IMR-90 (cell line): ENCODE measurements around the gene ATP12A. TPM values are rescaled to one million over a fixed set of nuclear protein-coding genes. Genes with fewer than 3 reads are reported as not detected.
A peak's percentile ranks its signal among the peaks of the same experiment; 100 is the strongest.

Source experiments
- ATAC-seq: fragments of 200-7000 bp; cut with Tn5 transposase; 2 replicates; pipeline ENCODE4 v1.9.1; 2020; ENCODE audit warnings: low read depth, mild to moderate bottlenecking, moderate library complexity
- BruUV-seq: library from RNA; stranded (reverse); fragments of 400-500 nt; replicated peaks from 2 replicates; lab custom pipeline; 2021; lab: Mats Ljungman, UMichigan
- CTCF ChIA-PET: fragments of 300-600 bp; formaldehyde crosslinking; extraction: SDS; loops from one replicate; lab custom pipeline; 2021; ENCODE audit warnings: antibody characterized with exemption; lab: Yijun Ruan, JAX
- POLR2A ChIA-PET: fragments of 300-600 bp; sonication (Branson Sonifier 250); formaldehyde crosslinking; loops from one replicate; lab custom pipeline; 2022; ENCODE audit warnings: antibody characterized with exemption; ENCODE audit not compliant: unreplicated experiment; lab: Charles Lee
- DNase-seq: peaks from one replicate; pipeline ENCODE4 v3.0.0; 2013
- H2AFZ ChIP-seq: replicated peaks from 2 replicates; pipeline ENCODE3; 2013; ENCODE audit warnings: low read length, mild to moderate bottlenecking; ENCODE audit not compliant: poor library complexity
- H2AK5ac ChIP-seq: 2 replicates; pipeline ENCODE4 v1.6.1; 2013; ENCODE audit warnings: low read depth, low read length, inconsistent platforms
- H2AK9ac ChIP-seq: replicated peaks from 2 replicates; pipeline ENCODE3; 2013; ENCODE audit warnings: mild to moderate bottlenecking, low read depth, low read length, moderate library complexity; ENCODE audit not compliant: poor library complexity
- H2BK120ac ChIP-seq: 2 replicates; pipeline ENCODE4 v1.6.1; 2013; ENCODE audit warnings: low read depth, low read length, inconsistent platforms
- H2BK15ac ChIP-seq: 3 replicates; pipeline ENCODE4 v1.6.1; 2013; ENCODE audit warnings: low read depth, low read length, inconsistent platforms
- H2BK20ac ChIP-seq: 2 replicates; pipeline ENCODE4 v1.6.1; 2013; ENCODE audit warnings: low read depth, mild to moderate bottlenecking, inconsistent platforms, low read length, moderate library complexity
- H2BK5ac ChIP-seq: 2 replicates; pipeline ENCODE4 v1.6.1; 2013; ENCODE audit warnings: mild to moderate bottlenecking, low read depth, low read length, inconsistent platforms; ENCODE audit not compliant: poor library complexity, severe bottlenecking
- H3K14ac ChIP-seq: replicated peaks from 2 replicates; pipeline ENCODE4 v1.6.1; 2013; ENCODE audit warnings: low read depth, low read length, inconsistent platforms
- H3K18ac ChIP-seq: 2 replicates; pipeline ENCODE4 v1.6.1; 2013; ENCODE audit warnings: low read depth, low read length, control low read depth
- H3K23ac ChIP-seq: 2 replicates; pipeline ENCODE4 v1.6.1; 2013; ENCODE audit warnings: low read depth, low read length, inconsistent platforms
- H3K27ac ChIP-seq: 2 replicates; pipeline ENCODE4 v1.5.1; 2013; ENCODE audit warnings: mild to moderate bottlenecking, control low read depth, low read length; ENCODE audit not compliant: insufficient read depth
- H3K27me3 ChIP-seq: 2 replicates; pipeline ENCODE4 v1.6.1; 2013; ENCODE audit warnings: low read length; ENCODE audit not compliant: control insufficient read depth, insufficient read depth
- H3K36me3 ChIP-seq: 2 replicates; pipeline ENCODE4 v1.6.1; 2013; ENCODE audit warnings: low read length, mixed read lengths; ENCODE audit not compliant: control insufficient read depth, insufficient read depth
- H3K4ac ChIP-seq: 2 replicates; pipeline ENCODE4 v1.6.1; 2013; ENCODE audit warnings: low read depth, low read length, inconsistent platforms
- H3K4me1 ChIP-seq: 2 replicates; pipeline ENCODE4 v1.6.1; 2013; ENCODE audit warnings: low read length, mixed read lengths; ENCODE audit not compliant: control insufficient read depth, insufficient read depth
- H3K4me2 ChIP-seq: 2 replicates; pipeline ENCODE4 v1.6.1; 2013; ENCODE audit warnings: low read depth, mild to moderate bottlenecking, control low read depth, low read length, moderate library complexity
- H3K4me3 ChIP-seq: 2 replicates; pipeline ENCODE4 v1.5.1; 2013; ENCODE audit warnings: low read depth, mild to moderate bottlenecking, control low read depth, low read length, moderate library complexity; ENCODE audit not compliant: insufficient read depth
- H3K56ac ChIP-seq: 2 replicates; pipeline ENCODE4 v1.6.1; 2013; ENCODE audit warnings: low read length, inconsistent platforms; ENCODE audit not compliant: insufficient read depth; ENCODE audit errors: extremely low read depth
- H3K79me1 ChIP-seq, 2 experiments: 2 replicates each; pipeline ENCODE4 v1.6.1; 2013; ENCODE audit warnings: low read length in 2 of 2, inconsistent platforms in 1 of 2, low read depth in 1 of 2
- H3K9ac ChIP-seq: 2 replicates; pipeline ENCODE4 v1.6.1; 2013; ENCODE audit warnings: low read depth, low read length, control low read depth
- H3K9me1 ChIP-seq: 2 replicates; pipeline ENCODE4 v1.6.1; 2013; ENCODE audit warnings: low read length, inconsistent platforms; ENCODE audit not compliant: insufficient read depth
- H3K9me3 ChIP-seq: 2 replicates; pipeline ENCODE4 v1.6.1; 2013; ENCODE audit warnings: low read length; ENCODE audit not compliant: control insufficient read depth, insufficient read depth
- H4K20me1 ChIP-seq: 2 replicates; pipeline ENCODE4 v1.6.1; 2013; ENCODE audit warnings: low read length, inconsistent platforms; ENCODE audit not compliant: insufficient read depth
- H4K5ac ChIP-seq: 2 replicates; pipeline ENCODE4 v1.6.1; 2013; ENCODE audit warnings: mild to moderate bottlenecking, low read depth, low read length, control low read depth
- H4K8ac ChIP-seq, 2 experiments: 2 replicates each; pipeline ENCODE4 v1.6.1; 2013; ENCODE audit warnings: low read depth in 2 of 2, low read length in 2 of 2, control low read depth in 1 of 2, inconsistent platforms in 1 of 2
- H4K91ac ChIP-seq: 2 replicates; pipeline ENCODE4 v1.6.1; 2013; ENCODE audit warnings: low read depth, low read length, inconsistent platforms; ENCODE audit not compliant: insufficient read depth
- BHLHE40 ChIP-seq: fragments of 150-350 bp; IDR thresholded peaks from 2 replicates; pipeline ENCODE4 v1.6.1; 2016; ENCODE audit warnings: mild to moderate bottlenecking, low read depth, low read length
- CEBPB ChIP-seq: IDR thresholded peaks from 2 replicates; pipeline ENCODE4 v1.6.1; 2012; ENCODE audit warnings: low read depth, low read length, improper control_type of control experiment
- CHD1 ChIP-seq: IDR thresholded peaks from 2 replicates; pipeline ENCODE4 v1.6.1; 2012; ENCODE audit warnings: low read depth, low read length, improper control_type of control experiment
- CTCF ChIP-seq: conservative IDR thresholded peaks from 2 replicates; pipeline ENCODE4 v1.5.1; 2012; ENCODE audit warnings: mild to moderate bottlenecking, low read depth, low read length, improper control_type of control experiment
- ELK1 ChIP-seq: fragments of 150-350 bp; IDR thresholded peaks from 2 replicates; pipeline ENCODE4 v1.6.1; 2016; ENCODE audit warnings: low read depth, mild to moderate bottlenecking, low read length, moderate library complexity, borderline replicate concordance
- FOS ChIP-seq: fragments of 150-350 bp; IDR thresholded peaks from 2 replicates; pipeline ENCODE4 v1.6.1; 2016; ENCODE audit warnings: low read depth, low read length
- MAFK ChIP-seq: IDR thresholded peaks from 2 replicates; pipeline ENCODE4 v1.6.1; 2012; ENCODE audit warnings: low read depth, low read length, improper control_type of control experiment
- MAZ ChIP-seq: IDR thresholded peaks from 2 replicates; pipeline ENCODE4 v1.6.1; 2012; ENCODE audit warnings: low read depth, mild to moderate bottlenecking, low read length, improper control_type of control experiment, moderate library complexity, borderline replicate concordance
- MXI1 ChIP-seq: IDR thresholded peaks from 2 replicates; pipeline ENCODE4 v1.6.1; 2012; ENCODE audit warnings: low read depth, mild to moderate bottlenecking, low read length, moderate library complexity, borderline replicate concordance
- NFE2L2 ChIP-seq: fragments of 150-350 bp; IDR thresholded peaks from 2 replicates; pipeline ENCODE4 v1.6.1; 2016; ENCODE audit warnings: low read depth, mild to moderate bottlenecking, low read length
- POLR2A ChIP-seq: IDR thresholded peaks from 2 replicates; pipeline ENCODE4 v1.6.1; 2012; ENCODE audit warnings: mild to moderate bottlenecking, low read depth, low read length
- RAD21 ChIP-seq: IDR thresholded peaks from 2 replicates; pipeline ENCODE4 v1.6.1; 2012; ENCODE audit warnings: low read length, improper control_type of control experiment
- RCOR1 ChIP-seq: IDR thresholded peaks from 2 replicates; pipeline ENCODE4 v1.6.1; 2012; ENCODE audit warnings: mild to moderate bottlenecking, low read length, improper control_type of control experiment; ENCODE audit not compliant: insufficient replicate concordance
- RFX5 ChIP-seq: IDR thresholded peaks from 2 replicates; pipeline ENCODE4 v1.8.0; 2012; ENCODE audit warnings: low read depth, mild to moderate bottlenecking, low read length, moderate library complexity
- SMC3 ChIP-seq: fragments of 150-350 bp; IDR thresholded peaks from 2 replicates; pipeline ENCODE4 v1.6.1; 2016; ENCODE audit warnings: low read depth, mild to moderate bottlenecking, antibody characterized with exemption, low read length, moderate library complexity
- USF2 ChIP-seq: fragments of 150-350 bp; IDR thresholded peaks from 2 replicates; pipeline ENCODE4 v1.6.1; 2017; ENCODE audit warnings: mild to moderate bottlenecking, antibody characterized with exemption, low read length, low read depth
- WGBS, 2 experiments: methylation state at CpG; one replicate each; pipeline versions ENCODE4 v1.1.5 to v1.1.7; 2013; ENCODE audit warnings: missing lambda C conversion rate in 2 of 2; ENCODE audit not compliant: insufficient read length in 1 of 2; ENCODE audit errors: extremely low coverage in 2 of 2; 5-methylcytosine and 5-hydroxymethylcytosine counted together
- dilution Hi-C: fragments of 300-500 bp; cut with HindIII; formaldehyde crosslinking; loops from one replicate; pipeline ENCODE4 v1.14.3; 2018; ENCODE audit warnings: low sequenced_read_pairs; ENCODE audit not compliant: unreplicated experiment
- in situ Hi-C: fragments of 300-500 bp; cut with MboI; formaldehyde crosslinking; loops from 3 replicates; pipeline ENCODE4 v1.14.3; 2019; ENCODE audit warnings: low sequenced_read_pairs, inconsistent platforms, mixed read lengths
- intact Hi-C: fragments of 100-400 bp; cut with micrococcal nuclease; formaldehyde crosslinking; loops from 2 replicates; pipeline ENCODE4 v1.10.0; 2022
- polyA plus RNA-seq, 3 experiments: library from polyadenylated mRNA; depleted of rRNA; stranded (reverse); fragments of >200 nt; gene quantifications; 2 replicates each; pipeline ENCODE4 v1.2.3, GENCODE V29; 2012; ENCODE audit warnings: low replicate concordance in 1 of 3
- total RNA-seq: library from RNA; depleted of rRNA; stranded (reverse); fragments of >200 nt; gene quantifications from 2 replicates; pipeline ENCODE4 v1.2.3, GENCODE V29; 2012

ATP12A gene
- total and polyA plus RNA-seq, 2 of the 4 experiments (the other 2 are of a cell fraction): not detected

- no peak overlapping the region for H2AFZ ChIP-seq
- H3K56ac ChIP-seq: no peak overlapping the region
- H2BK15ac ChIP-seq: no peak overlapping the region
- H3K79me1 ChIP-seq: no peaks in the 10 kb centered on the region
- ATAC-seq (no peak), DNase-seq (no peak)
- peaks cover 49% of the 10 kb centered on the region for H3K27me3 ChIP-seq
- no peaks in the 10 kb centered on the region for H3K36me3 ChIP-seq
- CTCF ChIA-PET: interaction anchor here (1.2 to 1.9 kb wide), 3 partner anchors 10 to 18 kb away, joined by 4 to 6 read pairs (median 4); no protein-coding TSS in a partner anchor
- in situ Hi-C loops: no loop called here
- no peak overlapping the region for H2BK120ac ChIP-seq
- dilution Hi-C loops: no loop called here
- H3K18ac ChIP-seq: no peak overlapping the region
- H2BK5ac ChIP-seq: peak overlapping the region; percentile 94
- no peak overlapping the region for H4K91ac ChIP-seq
- H3K27ac ChIP-seq: no peak overlapping the region
- no peak overlapping the region for H2AK9ac ChIP-seq
- H3K14ac ChIP-seq: no peak overlapping the region
- H2BK20ac ChIP-seq: no peak overlapping the region
- H3K9me1 ChIP-seq: no peaks in the 10 kb centered on the region; the same call in 1 of the 2 replicates
- H3K4me2 ChIP-seq: no peak overlapping the region
- H3K9me3 ChIP-seq: no peaks in the 10 kb centered on the region
- H4K5ac ChIP-seq: no peak overlapping the region
- H4K8ac ChIP-seq: no peak overlapping the region
- intact Hi-C loops: no loop called here
- no peak overlapping the region for H2AK5ac ChIP-seq
- H3K4me1 ChIP-seq: no peaks in the 10 kb centered on the region
- no TSS peak for BruUV-seq
- H3K4ac ChIP-seq: no peak overlapping the region
- no peak overlapping the region for H3K9ac ChIP-seq
- POLR2A ChIA-PET: no interaction called here
- WGBS, 2 experiments: no CpG with 5 or more reads among the region's 2 CpGs
- H3K23ac ChIP-seq: no peak overlapping the region
- no peaks in the 10 kb centered on the region for H4K20me1 ChIP-seq
- no peak for TF ChIP-seq MAFK
- TF ChIP-seq CEBPB: no peak
- TF ChIP-seq RAD21: no peak
- no peak for TF ChIP-seq NFE2L2
- no peak for TF ChIP-seq CTCF
- no peak for TF ChIP-seq ELK1
- no peak for TF ChIP-seq SMC3
- TF ChIP-seq POLR2A: no peak
- no peak for TF ChIP-seq RCOR1
- no peak for TF ChIP-seq BHLHE40
- no peak for TF ChIP-seq FOS
- TF ChIP-seq MXI1: no peak
- no peak for TF ChIP-seq CHD1
- no peak for TF ChIP-seq USF2
- TF ChIP-seq MAZ: no peak
- TF ChIP-seq RFX5: no peak
- H3K4me3 ChIP-seq: no peak overlapping the region
Measured at GRCh38 chr13:24682353-24682752, 2.1 kb downstream of the ATP12A start.
